Measurements from ENCODE around the gene UBR4. TPM values are rescaled to one million over a fixed set of nuclear protein-coding genes. Genes with fewer than 3 reads are reported as not detected.

Gene UBR4
- total RNA-seq, 1 experiment from 2014 or later = 107 TPM

GRCh38 chr1:19199969-19200604 lies 10.0 kb downstream of the UBR4 start:
- Histone ChIP-seq H3K36me3 (ENCODE audit: control insufficient read depth in 1 of 2, insufficient read depth in 2 of 2, low read length in 2 of 2) (peaks cover 28 to 40% of the 10 kb centered on the region in 2 experiments; a peak in 3 of 4 replicates), H3K9me3 (ENCODE audit: control insufficient read depth in 1 of 2, insufficient read depth in 1 of 2, low read depth in 1 of 2, low read length in 2 of 2) (no peaks in the 10 kb centered on the region), H3K27ac (ENCODE audit: low read depth, low read length) (no peak overlapping the region), H3K27me3 (ENCODE audit: insufficient read depth, low read length) (no peaks in the 10 kb centered on the region), H3K4me3 (replicated peaks in 1 of 2; ENCODE audit: low read depth in 1 of 2, low read length in 2 of 2) (no peak overlapping the region), H3K4me1 (ENCODE audit: control insufficient read depth in 1 of 2, insufficient read depth in 2 of 2, low read length in 2 of 2) (peaks cover 0 to 4% of the 10 kb centered on the region in 2 experiments; a peak in 2 of 4 replicates), H3K9ac (ENCODE audit: low read length) (no peak overlapping the region), H4K20me1 (ENCODE audit: insufficient read depth) (no peaks in the 10 kb centered on the region; the same call in 1 of the 2 replicates), H3K79me2 (ENCODE audit: insufficient read depth, low read length) (peaks cover 78% of the 10 kb centered on the region), H2AFZ (ENCODE audit: low read depth, low read length, poor library complexity, severe bottlenecking) (no peak overlapping the region), H3K4me2 (ENCODE audit: low read length) (no peak overlapping the region), H3K9me2 (ENCODE audit: insufficient read depth) (no peaks in the 10 kb centered on the region)
- ChIA-PET POLR2A (no interaction called here), RAD21 (ENCODE audit: low non-redundant PET in 1 of 2, low total read pairs in 2 of 2, uncharacterized antibody in 2 of 2, unreplicated experiment in 2 of 2) (no interaction called here), CTCF (interaction anchor here (1.2 kb wide), 1 partner anchor 21 kb away, joined by 3 read pairs; no protein-coding TSS in a partner anchor)
- intact Hi-C loops (cut with micrococcal nuclease) = no loop called here
- ATAC-seq = no peak
- TF ChIP-seq REST (IDR thresholded peaks at IDR 0.05; ENCODE audit: low read depth) = no peak
- no peak for TF ChIP-seq MAX (IDR thresholded peaks at IDR 0.05)
- no peak for TF ChIP-seq CTCF (IDR thresholded peaks at IDR 0.05 in 2 of 3, conservative IDR thresholded peaks at IDR 0.05 in 1 of 3; ENCODE audit: borderline replicate concordance in 1 of 3, insufficient read depth in 1 of 3, low read depth in 2 of 3, low read length in 2 of 3)
- TF ChIP-seq EZH2phosphoT487 (IDR thresholded peaks at IDR 0.05; ENCODE audit: borderline replicate concordance) = no peak
- no peak for TF ChIP-seq ZFX (IDR thresholded peaks at IDR 0.05)
- no peak for TF ChIP-seq POLR2AphosphoS5 (IDR thresholded peaks at IDR 0.05; ENCODE audit: low read depth, low read length)
- no peak for TF ChIP-seq ATF3 (IDR thresholded peaks at IDR 0.05)
- TF ChIP-seq SRF (IDR thresholded peaks at IDR 0.05; ENCODE audit: low read depth) = no peak
- TF ChIP-seq TCF7L2 (IDR thresholded peaks at IDR 0.05; ENCODE audit: borderline replicate concordance, extremely low read depth, insufficient read depth, insufficient read length) = no peak
- no peak for TF ChIP-seq CBX3 (IDR thresholded peaks at IDR 0.05; ENCODE audit: low read depth)
- TF ChIP-seq CEBPB (IDR thresholded peaks at IDR 0.05; ENCODE audit: low read depth) = no peak
- no peak for TF ChIP-seq ZNF274 (IDR thresholded peaks at IDR 0.05; ENCODE audit: low read depth, low read length)
- no peak for TF ChIP-seq RAD21 (IDR thresholded peaks at IDR 0.05; ENCODE audit: low read depth)
- TF ChIP-seq EGR1 (IDR thresholded peaks at IDR 0.05; ENCODE audit: low read depth) = no peak
- TF ChIP-seq ZBTB33 (IDR thresholded peaks at IDR 0.05; ENCODE audit: extremely low read depth, insufficient replicate concordance, low read length) = no peak
- TF ChIP-seq SP1 (IDR thresholded peaks at IDR 0.05; ENCODE audit: low read depth) = no peak
- TF ChIP-seq YY1 (IDR thresholded peaks at IDR 0.05; ENCODE audit: extremely low read depth, insufficient replicate concordance, low read depth, low read length) = no peak
- TF ChIP-seq JUND (IDR thresholded peaks at IDR 0.05) = no peak
- TF ChIP-seq POLR2A (IDR thresholded peaks at IDR 0.05; ENCODE audit: borderline replicate concordance, extremely low read depth, insufficient read depth, insufficient read length) = no peak
- no peak for TF ChIP-seq EZH2 (IDR thresholded peaks at IDR 0.05)
- DNase-seq (ENCODE audit: low read depth, low spot score) = no peak
- no TSS peak for BruUV-seq (replicated peaks)

All from HCT116 (cell line).